Chondrocyte (in vitro differentiated cells): ENCODE data around the gene RERE. TPM values are rescaled to one million over a fixed set of nuclear protein-coding genes. Genes with fewer than 3 reads are reported as not detected.
A peak's percentile ranks its signal among the peaks of the same experiment; 100 is the strongest.

Experiments
- DNase-seq: peaks from one replicate; pipeline ENCODE4 v3.0.0; 2021; ENCODE audit warnings: mixed read lengths, low spot score
- H3K27ac Mint-ChIP-seq: one replicate; pipeline ENCODE4 v1.8.0; 2021; ENCODE audit warnings: mild to moderate bottlenecking, moderate library complexity, mixed read lengths; ENCODE audit not compliant: unreplicated experiment
- H3K27me3 Mint-ChIP-seq: 2 replicates; pipeline ENCODE4 v1.8.0; 2021; ENCODE audit warnings: low read depth, mixed read lengths
- H3K36me3 Mint-ChIP-seq: 2 replicates; pipeline ENCODE4 v1.8.0; 2021; ENCODE audit warnings: low read depth, mixed read lengths
- H3K4me1 Mint-ChIP-seq: 2 replicates; pipeline ENCODE4 v1.8.0; 2021; ENCODE audit warnings: low read depth, mild to moderate bottlenecking, mixed read lengths
- H3K4me3 Mint-ChIP-seq: one replicate; pipeline ENCODE4 v1.8.0; 2021; ENCODE audit warnings: mild to moderate bottlenecking, moderate library complexity, mixed read lengths; ENCODE audit not compliant: unreplicated experiment
- H3K9me3 Mint-ChIP-seq: 2 replicates; pipeline ENCODE4 v1.8.0; 2021; ENCODE audit warnings: low read depth, mixed read lengths
- CTCF ChIP-seq: fragments of 200-600 bp; sonication (generic); IDR thresholded peaks from 2 replicates; pipeline ENCODE4 v1.5.0; 2021; ENCODE audit warnings: antibody characterized with exemption, mild to moderate bottlenecking, moderate library complexity
- total RNA-seq: library from RNA; stranded (reverse); gene quantifications from 3 replicates; pipeline ENCODE4 v1.2.1, GENCODE V29; 2021

RERE gene
- total RNA-seq, 1 donor from 2014 or later, result 64.9 TPM

- H3K4me3 Mint-ChIP-seq, result no peak overlapping the region
- H3K4me1 Mint-ChIP-seq, result no peaks in the 10 kb centered on the region
- H3K9me3 Mint-ChIP-seq, result no peaks in the 10 kb centered on the region
- H3K27me3 Mint-ChIP-seq, result no peaks in the 10 kb centered on the region
- DNase-seq, result no peak
- H3K36me3 Mint-ChIP-seq, result no peaks in the 10 kb centered on the region
- no peak overlapping the region for H3K27ac Mint-ChIP-seq
- peak; percentile 12 for TF ChIP-seq CTCF
These were observed 386.4 kb downstream of the RERE start for GRCh38 chr1:8431019-8431418.

- Mint-ChIP-seq H3K4me1 (no peaks in the 10 kb centered on the region), H3K9me3 (no peaks in the 10 kb centered on the region), H3K27ac (no peak overlapping the region), H3K4me3 (no peak overlapping the region), H3K36me3 (no peaks in the 10 kb centered on the region), H3K27me3 (no peaks in the 10 kb centered on the region)
- TF ChIP-seq CTCF, result no peak
- DNase-seq, result no peak
These were observed 387.0 kb downstream of the RERE start for GRCh38 chr1:8430476-8430875.

- DNase-seq, result no peak
- TF ChIP-seq CTCF, result no peak
- Mint-ChIP-seq H3K4me1 (peaks cover 3% of the 10 kb centered on the region), H3K27ac (no peak overlapping the region), H3K27me3 (no peaks in the 10 kb centered on the region), H3K36me3 (no peaks in the 10 kb centered on the region), H3K4me3 (no peak overlapping the region), H3K9me3 (no peaks in the 10 kb centered on the region)
These were observed 387.8 kb downstream of the RERE start for GRCh38 chr1:8429549-8430110.

- TF ChIP-seq CTCF, result no peak
- Mint-ChIP-seq H3K4me3 (no peak overlapping the region), H3K36me3 (no peaks in the 10 kb centered on the region), H3K4me1 (peaks cover 9% of the 10 kb centered on the region), H3K27me3 (no peaks in the 10 kb centered on the region), H3K27ac (no peak overlapping the region), H3K9me3 (no peaks in the 10 kb centered on the region)
- no peak for DNase-seq
These were observed 389.0 kb downstream of the RERE start for GRCh38 chr1:8428441-8428840.

- Mint-ChIP-seq H3K27ac (no peak overlapping the region), H3K4me1 (peaks cover 9% of the 10 kb centered on the region), H3K36me3 (no peaks in the 10 kb centered on the region), H3K27me3 (no peaks in the 10 kb centered on the region), H3K9me3 (no peaks in the 10 kb centered on the region), H3K4me3 (no peak overlapping the region)
- DNase-seq, result no peak
- TF ChIP-seq CTCF, result no peak
These were observed 389.5 kb downstream of the RERE start for GRCh38 chr1:8427986-8428385.
